Upper lobe of left lung (tissue), 6 donors: ENCODE data around the gene CRB1. TPM values are rescaled to one million over a fixed set of nuclear protein-coding genes. Genes with fewer than 3 reads are reported as not detected.

Experiments used
- ATAC-seq, 2 donors: fragments of 200-7000 bp; cut with Tn5 transposase; one replicate each; pipeline ENCODE4 v1.9.1; 2022; ENCODE audit warnings: mild to moderate bottlenecking in 2 of 2, moderate library complexity in 2 of 2; ENCODE audit not compliant: low FRiP score in 2 of 2
- DNase-seq, 2 donors: peaks; one replicate each; pipeline ENCODE4 v3.0.0-alpha.2; 2019 to 2020
- H3K27ac ChIP-seq, 4 donors: fragments of 200-600 bp; sonication (generic); one replicate each; pipeline ENCODE4 v1.5.1; 2016 to 2019
- H3K27me3 ChIP-seq, 4 donors: fragments of 200-600 bp; sonication (generic); one replicate each; pipeline ENCODE4 v1.5.1; 2017 to 2019
- H3K36me3 ChIP-seq, 4 donors: fragments of 200-600 bp; sonication (generic); one replicate each; pipeline ENCODE4 v1.5.1; 2016 to 2019
- H3K4me1 ChIP-seq, 4 donors: fragments of 200-600 bp; sonication (generic); one replicate each; pipeline ENCODE4 v1.5.1; 2018 to 2019
- H3K4me3 ChIP-seq, 4 donors: fragments of 200-600 bp; sonication (generic); one replicate each; pipeline ENCODE4 v1.5.1; 2017 to 2019; ENCODE audit warnings: mild to moderate bottlenecking in 2 of 4, moderate library complexity in 1 of 4
- H3K9me3 ChIP-seq, 4 donors: fragments of 200-600 bp; sonication (generic); one replicate each; pipeline ENCODE4 v1.5.1; 2018 to 2019
- EP300 ChIP-seq, 4 donors: sonication (generic); formaldehyde crosslinking; IDR thresholded peaks; one replicate each; pipeline ENCODE4 v1.5.1; 2017; ENCODE audit warnings: antibody characterized with exemption in 4 of 4, control low read depth in 2 of 4
- POLR2A ChIP-seq, 4 donors: fragments of 450-650 bp; IDR thresholded peaks; one replicate each; pipeline ENCODE4 v1.5.1; 2016 to 2017; ENCODE audit warnings: antibody characterized with exemption in 4 of 4, mild to moderate bottlenecking in 2 of 4
- POLR2AphosphoS5 ChIP-seq, 2 donors: sonication (generic); formaldehyde crosslinking; IDR thresholded peaks; one replicate each; pipeline ENCODE4 v1.5.1; 2017; ENCODE audit warnings: antibody characterized with exemption in 2 of 2
- WGBS, 2 donors: methylation state at CpG; one replicate each; pipeline ENCODE4 v1.1.5; 2017 to 2018; 5-methylcytosine and 5-hydroxymethylcytosine counted together
- total RNA-seq, 6 donors: library from RNA; depleted of rRNA in 4 of 6; stranded (reverse); fragments of >200 nt in 4 of 6; gene quantifications; one replicate each; pipeline versions ENCODE4 v1.1.0 to v1.2.1, GENCODE V29; 2016 to 2021
- TF ChIP-seq, protein P1 (sequence below), 6 experiments: fragments of 450-650 bp in 4 of 6; fragments of 200-600 bp in 2 of 6; sonication (generic) in 2 of 6; IDR thresholded peaks; one replicate each; pipeline ENCODE4 v1.5.1; 2016 to 2019; ENCODE audit warnings: antibody characterized with exemption in 6 of 6
- donor health status: DM: no; HTN: no; CAD: no; lungs with moderate emphysema.
- donor health status: DM: no; HTN: yes; CAD: no; lungs with severe emphysema.

Gene CRB1
- total RNA-seq, 6 donors from 2014 or later: 0.11 to 0.98 (median 0.15) TPM; not detected in 1

DNA sequence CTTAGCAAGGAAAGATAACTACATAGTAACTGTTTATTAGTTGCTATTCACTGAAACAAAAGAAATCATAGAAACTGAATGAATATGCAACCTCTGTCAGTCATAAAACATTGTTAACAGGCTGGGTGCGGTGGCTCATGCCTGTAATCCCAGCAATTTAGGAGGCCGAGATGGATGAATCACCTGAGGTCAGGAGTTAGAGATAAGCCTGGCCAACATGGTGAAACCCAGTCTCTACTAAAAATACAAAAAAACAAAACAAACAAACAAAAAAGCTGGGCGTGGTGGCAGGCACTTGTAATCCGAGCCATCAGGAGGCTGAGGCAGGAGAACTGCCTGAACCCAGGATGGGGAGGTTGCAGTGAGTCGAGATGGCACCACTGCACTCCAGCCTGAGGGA lies 44.1 kb downstream of the CRB1 start:
- Histone ChIP-seq H3K27me3 (no peaks in the 10 kb centered on the region), H3K27ac (no peak overlapping the region), H3K4me1 (no peaks in the 10 kb centered on the region), H3K9me3 (no peaks in the 10 kb centered on the region), H3K36me3 (no peaks in the 10 kb centered on the region), H3K4me3 (no peak overlapping the region)
- no peak for ATAC-seq
- TF ChIP-seq POLR2A (IDR thresholded peaks at IDR 0.05): no peak
- TF ChIP-seq EP300 (IDR thresholded peaks at IDR 0.05): no peak
- TF ChIP-seq, protein P1, sequence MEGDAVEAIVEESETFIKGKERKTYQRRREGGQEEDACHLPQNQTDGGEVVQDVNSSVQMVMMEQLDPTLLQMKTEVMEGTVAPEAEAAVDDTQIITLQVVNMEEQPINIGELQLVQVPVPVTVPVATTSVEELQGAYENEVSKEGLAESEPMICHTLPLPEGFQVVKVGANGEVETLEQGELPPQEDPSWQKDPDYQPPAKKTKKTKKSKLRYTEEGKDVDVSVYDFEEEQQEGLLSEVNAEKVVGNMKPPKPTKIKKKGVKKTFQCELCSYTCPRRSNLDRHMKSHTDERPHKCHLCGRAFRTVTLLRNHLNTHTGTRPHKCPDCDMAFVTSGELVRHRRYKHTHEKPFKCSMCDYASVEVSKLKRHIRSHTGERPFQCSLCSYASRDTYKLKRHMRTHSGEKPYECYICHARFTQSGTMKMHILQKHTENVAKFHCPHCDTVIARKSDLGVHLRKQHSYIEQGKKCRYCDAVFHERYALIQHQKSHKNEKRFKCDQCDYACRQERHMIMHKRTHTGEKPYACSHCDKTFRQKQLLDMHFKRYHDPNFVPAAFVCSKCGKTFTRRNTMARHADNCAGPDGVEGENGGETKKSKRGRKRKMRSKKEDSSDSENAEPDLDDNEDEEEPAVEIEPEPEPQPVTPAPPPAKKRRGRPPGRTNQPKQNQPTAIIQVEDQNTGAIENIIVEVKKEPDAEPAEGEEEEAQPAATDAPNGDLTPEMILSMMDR (IDR thresholded peaks at IDR 0.05): no peak
- no peak for TF ChIP-seq POLR2AphosphoS5 (IDR thresholded peaks at IDR 0.05)
- 83% methylated on average over 5 of the region's 5 CpGs for WGBS, 2 donors
- DNase-seq: no peak

DNA sequence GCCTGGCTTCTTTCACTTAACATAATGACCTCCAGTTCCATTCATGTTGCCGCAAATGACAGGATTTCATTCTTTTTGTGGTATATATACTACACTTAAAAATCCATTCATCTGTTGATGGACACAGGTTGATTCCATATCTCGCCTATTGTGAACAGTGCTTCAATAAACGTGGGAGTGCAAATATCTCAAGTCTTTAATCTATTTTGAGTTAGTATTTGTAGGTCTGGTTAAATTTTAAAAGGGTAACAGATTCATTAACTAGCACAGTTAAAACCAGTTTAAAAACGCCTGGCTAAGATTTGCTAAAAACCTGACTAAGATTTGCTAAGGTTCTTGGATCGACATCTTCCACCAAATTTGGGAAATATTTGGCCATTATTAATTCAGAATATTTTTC lies 45.7 kb downstream of the CRB1 start:
- 52 to 79% methylated on average over 5 of the region's 5 CpGs for WGBS, 2 donors
- Histone ChIP-seq H3K9me3 (no peaks in the 10 kb centered on the region), H3K36me3 (no peaks in the 10 kb centered on the region), H3K4me1 (no peaks in the 10 kb centered on the region), H3K27ac (no peak overlapping the region), H3K4me3 (no peak overlapping the region), H3K27me3 (no peaks in the 10 kb centered on the region)
- TF ChIP-seq POLR2AphosphoS5 (IDR thresholded peaks at IDR 0.05): no peak
- TF ChIP-seq, protein P1 (IDR thresholded peaks at IDR 0.05): no peak
- TF ChIP-seq EP300 (IDR thresholded peaks at IDR 0.05): no peak
- no peak for TF ChIP-seq POLR2A (IDR thresholded peaks at IDR 0.05)
- no peak for DNase-seq
- ATAC-seq: no peak

DNA sequence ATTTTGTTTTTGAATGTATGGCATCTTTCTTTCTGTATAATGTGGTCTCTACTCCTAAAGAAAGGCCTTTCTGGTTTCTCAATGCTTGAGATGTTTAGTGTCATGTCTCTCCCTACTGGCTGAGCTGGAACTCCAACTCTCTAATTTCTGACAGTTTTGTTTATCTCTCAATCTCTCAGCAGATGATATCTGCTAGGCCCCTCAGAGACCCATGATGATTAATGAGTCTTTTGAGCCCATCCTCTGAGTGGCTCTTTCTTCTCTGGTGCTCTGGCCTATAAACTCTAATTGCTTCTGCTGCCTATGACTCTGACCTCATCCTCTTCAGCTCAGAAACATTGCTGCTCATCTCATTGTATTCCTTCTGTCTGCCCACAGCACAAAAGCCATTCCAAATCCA lies 46.6 kb downstream of the CRB1 start:
- ATAC-seq: no peak
- Histone ChIP-seq H3K4me3 (no peak overlapping the region), H3K4me1 (no peaks in the 10 kb centered on the region), H3K27ac (no peak overlapping the region), H3K27me3 (no peaks in the 10 kb centered on the region), H3K9me3 (no peaks in the 10 kb centered on the region), H3K36me3 (no peaks in the 10 kb centered on the region)
- no peak for DNase-seq
- TF ChIP-seq POLR2AphosphoS5 (IDR thresholded peaks at IDR 0.05) (no peak), EP300 (IDR thresholded peaks at IDR 0.05) (no peak), POLR2A (IDR thresholded peaks at IDR 0.05) (no peak)
- TF ChIP-seq, protein P1 (IDR thresholded peaks at IDR 0.05): no peak

DNA sequence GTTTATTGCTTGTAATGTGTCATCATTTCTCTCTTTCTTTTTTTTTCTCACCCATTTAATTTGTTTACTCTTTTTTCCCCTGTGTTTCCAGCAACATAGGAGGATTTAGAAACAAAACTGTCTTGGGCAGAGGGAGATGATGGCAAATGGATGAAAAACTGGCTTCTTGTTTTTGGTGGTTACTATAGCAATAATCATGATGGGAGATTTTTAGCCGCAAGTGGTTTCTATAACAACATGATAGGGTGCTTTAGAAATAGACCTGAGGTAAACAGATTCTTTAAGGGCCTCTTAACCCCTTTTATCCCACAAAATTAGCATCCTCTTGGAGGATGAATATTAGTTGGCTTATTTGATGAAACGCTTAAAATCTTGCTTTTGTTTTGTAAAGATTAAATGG lies 51.6 kb downstream of the CRB1 start:
- TF ChIP-seq POLR2AphosphoS5 (IDR thresholded peaks at IDR 0.05) (no peak), POLR2A (IDR thresholded peaks at IDR 0.05) (no peak), EP300 (IDR thresholded peaks at IDR 0.05) (no peak)
- TF ChIP-seq, protein P1 (IDR thresholded peaks at IDR 0.05): no peak
- Histone ChIP-seq H3K27me3 (no peaks in the 10 kb centered on the region), H3K36me3 (no peaks in the 10 kb centered on the region), H3K9me3 (no peaks in the 10 kb centered on the region), H3K4me1 (no peaks in the 10 kb centered on the region), H3K4me3 (no peak overlapping the region), H3K27ac (no peak overlapping the region)
- 41 to 61% methylated on average over 2 of the region's 2 CpGs for WGBS, 2 donors
- ATAC-seq (no peak), DNase-seq (no peak)

DNA sequence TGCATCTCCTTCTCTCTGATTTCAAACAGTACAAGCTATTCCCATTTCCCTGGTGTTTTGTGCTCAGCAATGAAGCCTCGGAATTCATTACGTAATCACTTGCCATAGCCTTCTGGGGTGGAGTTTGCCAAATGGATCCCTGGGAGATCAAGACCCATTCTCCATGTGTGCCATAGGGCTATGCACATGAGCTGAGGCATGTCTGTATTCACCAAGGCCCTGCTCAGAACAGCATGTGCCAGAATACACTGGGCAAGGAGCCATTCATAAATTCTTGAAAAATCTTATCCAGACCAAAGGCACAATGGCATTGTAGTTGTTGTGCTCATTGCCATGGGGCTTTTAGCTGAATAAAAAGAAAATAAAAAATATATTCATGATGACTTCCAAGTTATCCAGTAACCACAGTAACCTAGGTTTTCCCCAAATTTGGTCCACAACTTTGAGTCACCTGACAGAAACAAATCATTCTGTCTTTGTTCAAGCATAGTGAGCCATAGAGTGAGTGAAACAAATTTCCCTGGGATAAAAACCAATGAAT lies 53.0 kb downstream of the CRB1 start:
- no peak overlapping the region for H3K4me3 ChIP-seq
- TF ChIP-seq POLR2AphosphoS5 (IDR thresholded peaks at IDR 0.05): no peak
- no peak for TF ChIP-seq EP300 (IDR thresholded peaks at IDR 0.05)
- TF ChIP-seq, protein P1 (IDR thresholded peaks at IDR 0.05): no peak
- TF ChIP-seq POLR2A (IDR thresholded peaks at IDR 0.05): no peak
- H3K36me3 ChIP-seq: no peaks in the 10 kb centered on the region
- no peak overlapping the region for H3K27ac ChIP-seq
- peak in 1 of 2 donors; percentile 53 for ATAC-seq
- H3K27me3 ChIP-seq: no peaks in the 10 kb centered on the region
- WGBS, 2 donors: 68 to 71% methylated on average over 2 of the region's 2 CpGs
- H3K4me1 ChIP-seq: no peaks in the 10 kb centered on the region
- H3K9me3 ChIP-seq: no peaks in the 10 kb centered on the region
- DNase-seq: no peak
